Lower leg skin (tissue), 4 donors: ENCODE data around the gene PPP1R1B. TPM values are rescaled to one million over a fixed set of nuclear protein-coding genes. Genes with fewer than 3 reads are reported as not detected.
"Not testable (repeated sequence)": the region's sequence is repeated elsewhere in the genome, so short reads cannot be mapped to it uniquely, and the experiment has no call there.

Experiments used
- DNase-seq, 2 donors: peaks; one replicate each; pipeline ENCODE4 v3.0.0-alpha.2; 2019; ENCODE audit warnings: low spot score in 2 of 2
- H3K4me3 ChIP-seq: fragments of 200-600 bp; sonication (generic); 2 replicates; pipeline ENCODE4 v1.5.1; 2017; ENCODE audit warnings: mild to moderate bottlenecking, low read depth; ENCODE audit not compliant: poor library complexity, severe bottlenecking
- CTCF ChIP-seq, 3 donors: fragments of 450-650 bp; IDR thresholded peaks; one replicate each; pipeline ENCODE4 v1.5.1; 2016; ENCODE audit warnings: antibody characterized with exemption in 3 of 3, mild to moderate bottlenecking in 3 of 3, moderate library complexity in 2 of 3
- POLR2A ChIP-seq, 2 donors: fragments of 450-650 bp; IDR thresholded peaks; one replicate each; pipeline ENCODE4 v1.6.1; 2016 to 2017; ENCODE audit warnings: antibody characterized with exemption in 2 of 2, mild to moderate bottlenecking in 1 of 2, moderate library complexity in 1 of 2
- WGBS, 2 donors: methylation state at CpG; one replicate each; pipeline ENCODE4 v1.1.5; 2018; 5-methylcytosine and 5-hydroxymethylcytosine counted together
- intact Hi-C: fragments of 100-400 bp; cut with DNase I; formaldehyde crosslinking; loops from one replicate; pipeline ENCODE4 v1.15.0; 2023; ENCODE audit warnings: low total_unique reads
- total RNA-seq, 4 donors: library from RNA; depleted of rRNA; stranded (reverse); fragments of >200 nt; gene quantifications; one replicate each; pipeline ENCODE4 v1.1.0, GENCODE V29; 2016

The PPP1R1B gene
- total RNA-seq, 4 donors from 2014 or later: 18.5 to 102 (median 51.8) TPM

GRCh38 chr17:39581759-39582085 is 45.0 kb upstream of the PPP1R1B start:
- WGBS, 2 donors: 85 to 95% methylated on average over 4 of the region's 4 CpGs
- no peak for DNase-seq
- H3K4me3 ChIP-seq: no peak overlapping the region
- intact Hi-C loops: no loop called here
- TF ChIP-seq CTCF (IDR thresholded peaks at IDR 0.05) (no peak), POLR2A (IDR thresholded peaks at IDR 0.05) (no peak)

- intact Hi-C loops: no loop called here
- no peak for DNase-seq
- no peak overlapping the region for H3K4me3 ChIP-seq
- no peak for TF ChIP-seq POLR2A (IDR thresholded peaks at IDR 0.05)
- no peak for TF ChIP-seq CTCF (IDR thresholded peaks at IDR 0.05)
- WGBS, 2 donors: 44 to 54% methylated on average over 2 of the region's 2 CpGs
Observed at GRCh38 chr17:39582658-39583057, 44.1 kb upstream of the PPP1R1B start.

DNA sequence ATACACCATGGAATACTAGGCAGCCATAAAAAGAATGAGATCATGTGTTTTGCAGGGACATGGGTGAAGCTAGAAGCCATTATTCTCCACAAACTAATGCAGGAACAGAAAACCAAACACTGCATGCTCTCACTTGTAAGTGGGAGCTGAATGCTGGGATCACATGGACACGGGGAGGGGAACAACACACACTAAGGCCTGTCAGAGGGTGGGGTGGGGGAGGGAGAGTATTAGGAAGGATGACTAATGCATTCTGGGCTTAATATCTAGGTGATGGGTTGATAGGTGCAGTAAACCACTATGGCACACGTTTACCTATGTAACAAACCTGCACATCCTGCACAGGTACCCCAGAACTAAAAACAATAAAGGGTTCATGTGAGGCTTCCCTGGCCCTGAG is 36.6 kb upstream of the PPP1R1B start:
- DNase-seq, intact Hi-C loops, H3K4me3 ChIP-seq: not testable (repeated sequence)
- 46 to 53% methylated on average over 2 of the region's 2 CpGs for WGBS, 2 donors

- TF ChIP-seq CTCF (IDR thresholded peaks at IDR 0.05): no peak
- intact Hi-C loops: no loop called here
Observed at GRCh38 chr17:39591958-39592954, 34.5 kb upstream of the PPP1R1B start.

GRCh38 chr17:39593371-39593770 is 33.4 kb upstream of the PPP1R1B start:
- TF ChIP-seq POLR2A (IDR thresholded peaks at IDR 0.05) (no peak), CTCF (IDR thresholded peaks at IDR 0.05) (no peak)
- 62 to 90% methylated on average over 2 of the region's 2 CpGs for WGBS, 2 donors
- no peak overlapping the region for H3K4me3 ChIP-seq
- DNase-seq: no peak
- intact Hi-C loops: no loop called here

More at GRCh38 chr17:39591958-39592954, 34.5 kb upstream of the PPP1R1B start:
- DNase-seq: no peak
- H3K4me3 ChIP-seq: no peak overlapping the region
- WGBS, 2 donors: 2 to 7% methylated on average over 18 to 22 of the region's 22 CpGs

GRCh38 chr17:39595294-39595693 is 31.5 kb upstream of the PPP1R1B start:
- DNase-seq: no peak
- TF ChIP-seq CTCF (IDR thresholded peaks at IDR 0.05) (no peak), POLR2A (IDR thresholded peaks at IDR 0.05) (no peak)
- 20% methylated on average over 4 of the region's 4 CpGs for WGBS, 2 donors
- intact Hi-C loops: no loop called here
- H3K4me3 ChIP-seq: no peak overlapping the region
